GM21447 (cell line): ENCODE data around the gene ZNF530.

Experiments
- ATAC-seq: cut with Tn5 transposase; IDR thresholded peaks from one replicate; pipeline ENCODE4 v1.9.1; 2021; ENCODE audit not compliant: unreplicated experiment

ZNF530 gene

GRCh38 chr19:57613941-57614743, 14.5 kb downstream of the ZNF530 start, which contains the start of gene ZNF134:
Gene ZNF134 (plus strand): TSS chr19:57614242. CDS start chr19:57619469, 5,227 bp downstream.
- ATAC-seq: peak; percentile 97

DNA sequence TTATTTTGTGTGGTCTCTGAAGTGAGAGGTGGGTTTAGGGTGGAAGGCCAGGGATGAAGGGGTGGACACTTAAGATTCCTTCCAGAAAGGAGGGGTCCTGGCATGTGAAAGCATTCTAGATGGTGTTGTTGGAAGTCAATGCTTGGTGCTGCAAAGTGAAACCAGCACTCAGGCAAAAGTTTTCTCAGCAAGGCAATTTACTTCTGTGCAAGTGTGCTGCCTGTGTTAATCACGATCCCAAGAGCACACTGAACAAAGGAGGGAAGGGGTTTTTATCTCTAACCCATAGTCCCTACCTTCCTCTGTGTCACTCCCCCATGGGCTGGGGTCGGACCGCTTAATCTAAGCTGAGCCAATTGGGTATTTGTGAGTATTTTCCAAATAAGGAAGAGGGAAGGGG, 15.7 kb downstream of the ZNF530 start:
- ATAC-seq: no peak

GRCh38 chr19:57620673-57621348, 21.1 kb downstream of the ZNF530 start:
- ATAC-seq: no peak

GRCh38 chr19:57623091-57623490, 23.4 kb downstream of the ZNF530 start:
- no peak for ATAC-seq

DNA sequence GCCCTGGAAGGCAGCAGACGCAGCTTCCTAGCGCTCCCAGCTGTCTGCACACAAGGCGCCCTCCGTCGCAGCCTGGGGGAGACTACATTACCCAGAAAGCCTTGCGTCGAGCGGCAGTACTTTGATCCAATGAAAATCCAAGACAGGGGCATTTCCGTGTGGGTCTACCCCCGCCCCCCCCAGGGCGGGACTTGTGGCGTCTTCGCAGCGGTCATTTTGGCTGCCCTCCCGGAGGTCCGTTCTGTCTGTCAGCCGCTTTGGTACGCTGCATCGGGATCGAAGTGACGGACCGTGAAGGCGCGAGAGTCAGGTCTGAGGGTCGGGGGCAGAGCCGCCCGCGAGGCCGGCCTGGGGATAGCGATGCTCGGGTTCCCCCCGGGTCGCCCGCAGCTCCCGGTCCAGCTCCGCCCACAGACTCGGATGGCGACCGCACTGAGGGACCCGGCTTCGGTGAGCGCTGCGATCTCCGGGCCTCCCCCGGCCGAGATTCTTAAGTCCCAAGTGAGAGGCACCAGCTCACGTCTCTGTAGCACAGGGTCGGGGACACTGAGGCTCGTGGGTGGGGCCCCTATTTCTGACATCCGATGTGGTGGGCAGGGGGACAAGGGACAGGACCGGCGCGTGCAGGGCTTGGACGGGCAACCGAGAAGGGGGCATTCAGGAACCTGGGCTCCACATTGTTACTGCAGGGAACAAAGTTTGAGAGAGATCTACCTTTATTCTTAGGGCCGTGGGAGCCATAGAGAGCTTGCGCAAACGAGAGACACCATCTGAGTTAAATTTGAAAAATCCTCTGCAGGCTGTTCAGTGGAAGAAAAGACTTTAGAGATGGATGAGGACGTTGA, 33.5 kb downstream of the ZNF530 start, which contains the start of gene ZNF211:
ZNF211 (plus strand) TSS at position 182 of the 845 bp plus-strand sequence; CDS start at position 361, 179 bp downstream.
- ATAC-seq: peak; percentile 96

DNA sequence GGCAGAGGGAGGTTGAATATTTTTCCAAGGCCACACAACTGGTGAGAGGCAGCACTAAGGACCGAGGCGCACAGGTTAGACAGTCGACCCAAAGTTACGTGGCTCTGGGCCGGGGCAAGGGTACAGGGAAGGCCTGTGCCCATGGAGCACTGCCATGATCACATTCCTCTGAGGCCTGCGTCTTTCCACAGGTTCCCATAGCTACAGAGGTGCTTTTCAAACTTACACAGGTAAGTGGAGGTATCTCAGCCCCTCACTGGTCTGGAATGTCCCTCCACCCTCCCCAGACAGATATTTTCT, 34.1 kb downstream of the ZNF530 start:
- ATAC-seq: no peak

DNA sequence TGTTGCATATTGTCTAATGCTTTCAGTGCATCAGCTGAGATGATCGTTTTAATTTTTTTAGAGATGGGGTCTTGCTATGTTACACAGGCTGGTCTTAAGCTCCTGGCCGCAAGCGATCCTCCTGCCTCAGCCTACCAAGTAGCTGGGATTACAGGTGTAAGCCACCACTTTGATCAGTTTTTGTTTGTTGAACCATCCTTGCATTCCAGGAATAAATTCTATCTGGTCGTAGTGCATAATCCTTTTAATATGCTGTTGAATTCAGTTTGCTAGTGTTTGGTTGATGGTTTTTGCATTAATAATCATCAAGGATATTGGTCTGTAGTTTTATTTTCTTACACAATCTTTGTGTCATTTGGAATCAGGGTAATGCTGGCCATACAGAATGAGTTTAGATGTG, 37.7 kb downstream of the ZNF530 start:
- ATAC-seq: no peak

DNA sequence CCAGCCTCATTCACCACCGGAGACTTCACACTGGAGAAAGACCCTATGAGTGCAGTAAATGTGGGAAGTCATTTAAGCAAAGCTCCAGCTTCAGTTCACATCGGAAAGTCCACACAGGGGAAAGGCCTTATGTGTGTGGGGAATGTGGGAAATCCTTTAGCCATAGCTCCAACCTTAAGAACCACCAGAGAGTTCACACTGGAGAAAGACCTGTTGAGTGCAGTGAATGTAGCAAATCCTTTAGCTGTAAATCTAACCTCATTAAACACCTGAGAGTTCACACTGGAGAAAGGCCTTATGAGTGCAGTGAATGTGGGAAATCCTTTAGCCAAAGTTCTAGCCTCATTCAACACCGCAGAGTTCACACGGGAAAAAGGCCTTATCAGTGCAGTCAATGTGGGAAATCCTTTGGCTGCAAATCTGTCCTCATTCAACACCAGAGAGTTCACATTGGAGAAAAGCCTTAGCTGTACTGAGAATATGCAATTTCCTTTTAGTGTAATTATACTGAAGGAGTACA, 42.1 kb downstream of the ZNF530 start:
- ATAC-seq: no peak

DNA sequence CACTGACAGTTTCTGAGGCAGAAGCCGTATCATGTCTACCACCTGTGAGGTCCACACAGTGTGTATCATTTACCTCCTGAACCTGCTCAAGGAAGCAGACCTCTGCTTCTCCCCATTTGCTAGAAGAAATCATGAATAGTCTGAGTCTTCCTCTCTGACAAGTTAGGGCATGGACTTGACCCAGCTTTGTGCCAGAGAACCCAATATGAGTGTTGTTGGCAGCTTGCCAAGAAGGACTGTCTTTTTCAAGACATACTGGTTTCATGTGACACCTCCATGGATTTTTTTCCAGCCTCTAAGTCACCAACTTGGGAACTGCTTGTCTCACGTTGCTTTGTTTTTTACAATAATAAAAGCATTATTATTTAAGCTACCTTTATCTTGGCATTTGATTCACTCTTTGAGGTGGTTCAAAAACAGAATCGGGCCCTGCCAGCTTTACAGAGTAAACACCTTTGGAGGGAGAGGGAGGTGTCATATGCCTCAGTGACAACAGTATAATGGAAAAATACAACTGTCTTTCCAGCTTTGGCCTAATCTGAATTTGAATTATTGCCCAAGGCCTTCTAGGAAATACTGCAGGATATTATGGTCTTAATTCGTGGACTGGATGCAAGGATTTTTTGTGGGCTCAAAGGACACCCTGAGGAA, 42.8 kb downstream of the ZNF530 start:
- no peak for ATAC-seq

- ATAC-seq: no peak
Measured at GRCh38 chr19:57643734-57644133, 44.0 kb downstream of the ZNF530 start.

DNA sequence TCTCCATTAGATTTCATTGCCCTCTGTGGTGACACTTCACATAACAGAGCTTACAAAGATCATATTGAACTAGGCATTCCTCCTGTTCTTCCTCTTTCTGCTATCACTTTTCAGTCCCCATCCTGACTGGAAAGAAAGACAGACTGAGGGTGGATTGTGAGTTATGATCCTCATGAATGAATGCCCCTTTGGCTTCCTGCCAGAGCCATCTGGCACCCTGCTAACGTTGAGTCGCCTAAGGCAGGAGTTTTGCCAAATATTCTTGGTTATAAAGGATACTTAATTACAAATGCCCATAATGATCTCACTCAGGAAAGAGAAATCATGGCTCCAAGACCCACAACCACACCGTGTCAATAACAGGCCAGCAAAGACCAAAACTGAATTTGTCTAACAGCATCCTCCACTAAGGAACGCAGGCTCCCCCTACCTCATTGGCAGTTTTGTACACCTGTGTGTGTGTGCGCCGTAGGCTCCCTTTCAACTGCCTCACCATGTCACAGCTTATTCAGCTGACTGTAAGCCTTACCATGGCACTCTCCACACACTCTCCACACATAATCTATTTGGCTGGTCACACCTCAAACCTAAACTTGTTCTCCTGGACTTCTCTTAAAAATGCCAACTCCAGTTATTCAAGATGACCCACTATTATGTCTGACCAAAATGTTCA, 48.8 kb downstream of the ZNF530 start:
- no peak for ATAC-seq

DNA sequence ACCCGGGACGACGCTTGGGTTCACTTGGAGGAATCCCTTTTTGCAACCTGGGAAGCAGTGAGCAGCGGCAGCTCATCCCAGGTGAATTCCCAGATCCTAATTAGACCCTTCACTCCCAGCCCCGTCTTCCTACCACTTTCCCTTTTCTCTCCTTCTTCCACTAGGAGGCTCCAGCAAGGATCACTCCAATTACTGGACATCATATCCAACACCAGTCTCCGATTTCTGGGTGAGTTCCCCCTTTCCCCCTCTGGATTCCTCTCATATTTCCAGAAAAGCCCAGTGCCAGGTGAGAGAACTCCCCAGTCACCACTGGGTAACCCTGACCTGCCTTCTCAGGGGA, 51.9 kb downstream of the ZNF530 start:
- ATAC-seq: no peak

GRCh38 chr19:57653689-57654088, 54.0 kb downstream of the ZNF530 start:
- ATAC-seq: no peak

GRCh38 chr19:57655443-57655842, 55.8 kb downstream of the ZNF530 start:
- no peak for ATAC-seq

DNA sequence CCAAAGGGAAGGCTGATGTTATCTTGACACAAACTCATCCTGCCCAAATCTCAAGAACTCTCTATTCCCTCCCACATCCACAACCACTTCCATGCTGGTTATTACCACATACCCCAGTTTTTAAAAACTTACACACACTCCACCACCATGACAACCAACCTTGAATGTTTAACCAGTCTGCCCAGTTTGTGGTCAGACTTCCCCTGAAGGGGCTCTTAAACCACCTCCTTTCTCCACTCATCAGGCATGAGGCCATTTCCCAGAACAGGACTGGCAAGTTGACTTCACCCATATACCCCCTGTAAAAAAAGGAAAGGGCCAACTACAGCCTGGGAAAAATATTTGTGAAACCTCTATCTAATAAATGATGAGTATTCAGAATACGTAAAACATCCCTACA, 56.7 kb downstream of the ZNF530 start:
- ATAC-seq: no peak
